B cell (primary cell): ENCODE results near the gene GLRX5. TPM values are rescaled to one million over a fixed set of nuclear protein-coding genes. Genes with fewer than 3 reads are reported as not detected.

Source experiments
- ATAC-seq: fragments of 200-7000 bp; cut with Tn5 transposase; one replicate; pipeline ENCODE4 v1.10.0; 2021; ENCODE audit warnings: low read depth, mild to moderate bottlenecking, moderate number of reproducible peaks, moderate library complexity
- CTCF ChIA-PET: fragments of 350-600 bp; sonication (Branson Sonifier 250); formaldehyde crosslinking; loops from one replicate; lab custom pipeline; 2021; ENCODE audit warnings: antibody characterized with exemption, inconsistent platforms; lab: Charles Lee
- POLR2A ChIA-PET: fragments of 350-600 bp; sonication (Branson Sonifier 250); formaldehyde crosslinking; loops from one replicate; lab custom pipeline; 2021; ENCODE audit warnings: antibody characterized with exemption; lab: Charles Lee
- DNase-seq: peaks from one replicate; pipeline ENCODE4 v3.0.0; 2013
- H2AFZ ChIP-seq: 2 replicates; pipeline ENCODE4 v1.6.1; 2012; ENCODE audit warnings: mild to moderate bottlenecking, low read depth, low read length; ENCODE audit not compliant: insufficient read depth, poor library complexity, severe bottlenecking
- H3K27ac ChIP-seq, 2 donors: 1 replicate in 1 of 2; 2 replicates in 1 of 2; pipeline ENCODE4 v1.5.1; 2012 to 2013; ENCODE audit warnings: low read length in 2 of 2, mild to moderate bottlenecking in 2 of 2, moderate library complexity in 1 of 2
- H3K27me3 ChIP-seq, 4 experiments: fragments of 200-600 bp in 1 of 4; sonication (generic) in 1 of 4; replicated peaks in 1 of 4; 1 replicate in 2 of 4; 2 replicates in 2 of 4; pipeline versions ENCODE4 v1.6.1 to v1.7.0; 2013 to 2016; ENCODE audit warnings: low read length in 3 of 4, mild to moderate bottlenecking in 2 of 4, mixed read lengths in 1 of 4, moderate library complexity in 1 of 4; ENCODE audit not compliant: insufficient read depth in 4 of 4, control insufficient read depth in 3 of 4; ENCODE audit errors: control extremely low read depth in 1 of 4
- H3K36me3 ChIP-seq, 2 experiments: replicated peaks in 1 of 2; 1 replicate in 1 of 2; 2 replicates in 1 of 2; pipeline versions ENCODE4 v1.6.1 to v1.7.1; 2013; ENCODE audit warnings: low read length in 1 of 2; ENCODE audit not compliant: insufficient read depth in 2 of 2, control insufficient read depth in 1 of 2; ENCODE audit errors: control extremely low read depth in 1 of 2, extremely low read depth in 1 of 2
- H3K4me1 ChIP-seq, 2 donors: fragments of 200-600 bp in 1 of 2; sonication (generic) in 1 of 2; 1 replicate in 1 of 2; 2 replicates in 1 of 2; pipeline versions ENCODE4 v1.5.1 to v1.6.1; 2013 to 2017; ENCODE audit warnings: low read length in 2 of 2; ENCODE audit not compliant: control insufficient read depth in 2 of 2, insufficient read depth in 2 of 2
- H3K4me2 ChIP-seq: replicated peaks from 2 replicates; pipeline ENCODE3; 2012; ENCODE audit warnings: mild to moderate bottlenecking, low read depth, low read length; ENCODE audit not compliant: poor library complexity, severe bottlenecking
- H3K4me3 ChIP-seq, 5 experiments: fragments of 200-600 bp in 1 of 5; sonication (generic) in 1 of 5; 1 replicate in 3 of 5; 2 replicates in 2 of 5; pipeline versions ENCODE4 v1.5.1 to v1.7.0; 2011 to 2016; ENCODE audit warnings: low read length in 4 of 5, mild to moderate bottlenecking in 4 of 5, low read depth in 2 of 5, control low read depth in 1 of 5, moderate library complexity in 1 of 5; ENCODE audit not compliant: insufficient read depth in 1 of 5; ENCODE audit errors: control extremely low read depth in 1 of 5, extremely low read depth in 1 of 5
- H3K79me2 ChIP-seq: fragments of 200-600 bp; sonication (generic); one replicate; pipeline ENCODE4 v1.6.0; 2016; ENCODE audit warnings: low read length; ENCODE audit not compliant: control insufficient read depth, insufficient read depth
- H3K9ac ChIP-seq: fragments of 200-600 bp; sonication (generic); 2 replicates; pipeline ENCODE4 v1.6.1; 2017; ENCODE audit warnings: mild to moderate bottlenecking, low read length, moderate library complexity
- H3K9me3 ChIP-seq, 3 donors: one replicate each; pipeline versions ENCODE4 v1.6.1 to v1.7.1; 2013; ENCODE audit warnings: low read length in 2 of 3; ENCODE audit not compliant: control insufficient read depth in 2 of 3, insufficient read depth in 1 of 3; ENCODE audit errors: control extremely low read depth in 1 of 3
- H4K20me1 ChIP-seq: 2 replicates; pipeline ENCODE4 v1.6.0; 2012; ENCODE audit warnings: mild to moderate bottlenecking, low read length; ENCODE audit not compliant: insufficient read depth, control insufficient read depth, poor library complexity, severe bottlenecking
- H3K27ac Mint-ChIP-seq: one replicate; pipeline ENCODE4 v1.8.0; 2021; ENCODE audit warnings: mixed read lengths
- H3K27me3 Mint-ChIP-seq: one replicate; pipeline ENCODE4 v1.8.0; 2021; ENCODE audit warnings: mixed read lengths
- H3K4me1 Mint-ChIP-seq: one replicate; pipeline ENCODE4 v1.8.0; 2021; ENCODE audit warnings: mixed read lengths
- H3K4me3 Mint-ChIP-seq: one replicate; pipeline ENCODE4 v1.8.0; 2021; ENCODE audit warnings: mixed read lengths
- H3K9me3 Mint-ChIP-seq: one replicate; pipeline ENCODE4 v1.8.0; 2022; ENCODE audit warnings: mixed read lengths; ENCODE audit not compliant: insufficient read depth
- EZH2 ChIP-seq: IDR thresholded peaks from 2 replicates; pipeline ENCODE4 v1.6.1; 2012; ENCODE audit warnings: borderline replicate concordance, low read depth, mild to moderate bottlenecking, moderate library complexity, low read length; ENCODE audit not compliant: insufficient read depth, poor library complexity, severe bottlenecking
- WGBS: methylation state at CpG from one replicate; pipeline ENCODE4 v1.1.5; 2013; ENCODE audit warnings: missing lambda C conversion rate; ENCODE audit not compliant: insufficient coverage; 5-methylcytosine and 5-hydroxymethylcytosine counted together
- intact Hi-C: fragments of 100-400 bp; cut with micrococcal nuclease; formaldehyde crosslinking; loops from one replicate; pipeline ENCODE4 v1.10.0; 2022
- polyA plus RNA-seq: library from polyadenylated mRNA; depleted of rRNA; stranded (reverse); fragments of >200 nt; gene quantifications from 2 replicates; pipeline ENCODE4 v1.2.3, GENCODE V29; 2012
- total RNA-seq, 2 donors: library from RNA; stranded (reverse); fragments of 120-200 nt in 1 of 2; gene quantifications; 1 replicate in 1 of 2; 2 replicates in 1 of 2; pipeline versions ENCODE4 v1.2.3 to v1.2.4, GENCODE V29; 2013 to 2022
- TF ChIP-seq, protein P1 (sequence below): fragments of 200-600 bp; IDR thresholded peaks from one replicate; pipeline ENCODE4 v1.8.0; 2022; ENCODE audit warnings: antibody characterized with exemption, mild to moderate bottlenecking

GLRX5 gene
- total and polyA plus RNA-seq, 2 donors (not counting 1 experiment from before 2014, with no cell fraction given) = 7.8 to 18.4 TPM

DNA sequence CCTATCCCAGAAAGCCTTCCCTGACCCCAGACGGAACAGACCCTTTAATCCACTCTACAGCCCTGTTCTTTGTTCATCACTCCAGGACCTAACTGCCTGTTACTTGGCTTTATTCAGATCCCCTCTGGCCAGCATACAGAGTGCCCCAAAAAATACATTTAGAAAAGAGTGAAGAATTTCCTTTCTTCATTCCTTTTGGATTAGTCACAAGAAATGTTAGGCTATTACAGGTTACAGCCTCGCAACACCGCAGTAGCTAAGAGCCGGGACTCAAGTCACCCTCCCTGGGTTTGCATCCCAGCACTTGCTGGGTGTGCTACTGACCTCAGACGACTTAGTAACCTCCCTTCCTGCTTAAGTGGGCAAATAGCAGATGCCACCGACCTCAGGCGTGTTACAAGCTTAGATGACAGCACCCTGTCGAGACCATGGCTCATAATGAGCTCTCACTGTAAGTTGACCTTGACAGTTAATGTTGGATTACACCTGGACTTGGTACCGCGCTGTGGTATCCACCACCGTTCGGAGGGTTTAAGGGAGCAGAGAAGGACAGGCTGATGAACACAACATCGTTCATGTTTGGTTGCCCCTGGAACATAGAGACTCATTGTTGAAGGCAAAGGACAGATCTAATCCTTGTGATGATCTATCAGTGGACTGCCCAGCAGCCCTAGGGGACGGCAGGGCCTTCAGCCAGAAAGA lies 12.9 kb downstream of the GLRX5 start:
- H3K9me3 Mint-ChIP-seq = no peaks in the 10 kb centered on the region
- intact Hi-C loops = no loop called here
- ChIA-PET POLR2A (no interaction called here), CTCF (interaction anchor here (0.6 to 2.2 kb wide), 5 partner anchors 8 to 112 kb away, joined by 3 to 11 read pairs (median 4); no protein-coding TSS in a partner anchor)
- DNase-seq = no peak
- H3K27me3 Mint-ChIP-seq = no peaks in the 10 kb centered on the region
- Histone ChIP-seq H3K4me2 (no peak overlapping the region), H2AFZ (no peak overlapping the region), H3K4me1 (no peaks in the 10 kb centered on the region), H3K9ac (no peak overlapping the region), H4K20me1 (no peaks in the 10 kb centered on the region), H3K36me3 (peaks cover 5 to 11% of the 10 kb centered on the region in 2 experiments), H3K9me3 (no peaks in the 10 kb centered on the region), H3K4me3 (no peak overlapping the region), H3K27me3 (no peaks in the 10 kb centered on the region), H3K27ac (no peak overlapping the region), H3K79me2 (peaks cover 4% of the 10 kb centered on the region)
- no peak overlapping the region for H3K27ac Mint-ChIP-seq
- H3K4me3 Mint-ChIP-seq = no peak overlapping the region
- WGBS = 92% methylated on average over 14 of the region's 14 CpGs
- ATAC-seq = no peak
- TF ChIP-seq, protein P1, sequence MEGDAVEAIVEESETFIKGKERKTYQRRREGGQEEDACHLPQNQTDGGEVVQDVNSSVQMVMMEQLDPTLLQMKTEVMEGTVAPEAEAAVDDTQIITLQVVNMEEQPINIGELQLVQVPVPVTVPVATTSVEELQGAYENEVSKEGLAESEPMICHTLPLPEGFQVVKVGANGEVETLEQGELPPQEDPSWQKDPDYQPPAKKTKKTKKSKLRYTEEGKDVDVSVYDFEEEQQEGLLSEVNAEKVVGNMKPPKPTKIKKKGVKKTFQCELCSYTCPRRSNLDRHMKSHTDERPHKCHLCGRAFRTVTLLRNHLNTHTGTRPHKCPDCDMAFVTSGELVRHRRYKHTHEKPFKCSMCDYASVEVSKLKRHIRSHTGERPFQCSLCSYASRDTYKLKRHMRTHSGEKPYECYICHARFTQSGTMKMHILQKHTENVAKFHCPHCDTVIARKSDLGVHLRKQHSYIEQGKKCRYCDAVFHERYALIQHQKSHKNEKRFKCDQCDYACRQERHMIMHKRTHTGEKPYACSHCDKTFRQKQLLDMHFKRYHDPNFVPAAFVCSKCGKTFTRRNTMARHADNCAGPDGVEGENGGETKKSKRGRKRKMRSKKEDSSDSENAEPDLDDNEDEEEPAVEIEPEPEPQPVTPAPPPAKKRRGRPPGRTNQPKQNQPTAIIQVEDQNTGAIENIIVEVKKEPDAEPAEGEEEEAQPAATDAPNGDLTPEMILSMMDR = no peak
- no peak for TF ChIP-seq EZH2
- H3K4me1 Mint-ChIP-seq = peaks cover 1% of the 10 kb centered on the region

DNA sequence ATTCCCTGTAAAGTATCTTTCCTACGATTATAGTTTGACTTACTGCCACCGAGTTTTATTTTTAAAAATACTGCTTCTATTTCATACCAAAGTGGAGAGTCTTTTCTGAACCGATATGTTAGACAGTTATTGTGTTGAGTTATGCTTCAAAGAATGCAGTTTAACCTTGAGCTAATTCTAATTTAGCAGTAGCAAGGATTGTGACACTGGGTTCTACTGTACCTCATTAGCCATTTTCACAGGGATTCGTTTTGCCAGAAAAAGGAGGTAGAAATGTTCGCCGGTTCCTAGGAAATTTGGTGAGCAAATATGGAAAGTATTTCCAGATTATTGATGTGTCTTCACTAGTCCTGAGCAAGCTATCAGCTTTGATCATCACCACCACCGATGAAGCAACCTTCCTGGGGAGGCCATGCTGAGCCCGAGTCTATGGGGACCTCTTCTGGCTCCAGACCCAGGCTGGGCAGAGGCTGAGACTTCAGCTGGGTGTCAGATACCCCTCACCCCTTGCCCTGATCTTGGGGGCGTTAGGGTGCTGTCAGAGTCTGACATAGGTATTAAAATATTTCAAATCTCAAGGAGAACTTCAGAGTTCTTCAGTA lies 13.6 kb downstream of the GLRX5 start:
- H3K79me2 ChIP-seq = no peaks in the 10 kb centered on the region
- H3K27me3 ChIP-seq = no peaks in the 10 kb centered on the region
- H3K4me3 ChIP-seq = no peak overlapping the region
- no peak for ATAC-seq
- Mint-ChIP-seq H3K9me3 (no peaks in the 10 kb centered on the region), H3K4me3 (no peak overlapping the region), H3K4me1 (peaks cover 1% of the 10 kb centered on the region), H3K27ac (no peak overlapping the region), H3K27me3 (no peaks in the 10 kb centered on the region)
- TF ChIP-seq, protein P1 = no peak
- no peak for TF ChIP-seq EZH2
- no peaks in the 10 kb centered on the region for H3K9me3 ChIP-seq
- intact Hi-C loops = no loop called here
- POLR2A ChIA-PET = no interaction called here
- H2AFZ ChIP-seq = no peak overlapping the region
- CTCF ChIA-PET = interaction anchor here (1.3 kb wide), 1 partner anchor 12 kb away, joined by 3 read pairs; no protein-coding TSS in a partner anchor
- DNase-seq = no peak
- 94% methylated on average over 2 of the region's 9 CpGs for WGBS
- no peak overlapping the region for H3K9ac ChIP-seq
- no peaks in the 10 kb centered on the region for H4K20me1 ChIP-seq
- H3K4me2 ChIP-seq = no peak overlapping the region
- H3K4me1 ChIP-seq = no peaks in the 10 kb centered on the region
- H3K27ac ChIP-seq = no peak overlapping the region
- H3K36me3 ChIP-seq = peaks cover 5 to 10% of the 10 kb centered on the region in 2 experiments
